Testis (tissue), 2 donors: ENCODE results near the gene PINLYP.

Experiments
- CTCF ChIP-seq, 3 experiments: fragments of 450-650 bp in 2 of 3; fragments of 200-600 bp in 1 of 3; sonication (generic) in 1 of 3; IDR thresholded peaks; one replicate each; pipeline ENCODE4 v1.5.1; 2016 to 2019; ENCODE audit warnings: antibody characterized with exemption in 3 of 3, mild to moderate bottlenecking in 2 of 3, moderate library complexity in 1 of 3
- POLR2A ChIP-seq: fragments of 450-650 bp; IDR thresholded peaks from one replicate; pipeline ENCODE4 v1.6.1; 2017; ENCODE audit warnings: antibody characterized with exemption, mild to moderate bottlenecking, moderate library complexity

GRCh38 chr19:43551399-43552197 lies 24.0 kb upstream of the PINLYP start:
- no peak for TF ChIP-seq CTCF (IDR thresholded peaks at IDR 0.05)
- no peak for TF ChIP-seq POLR2A
